Naive thymus-derived CD8-positive, alpha-beta T cell (primary cell): ENCODE data around the gene TTLL11. TPM values are rescaled to one million over a fixed set of nuclear protein-coding genes. Genes with fewer than 3 reads are reported as not detected.
"Not testable (repeated sequence)": the region's sequence is repeated elsewhere in the genome, so short reads cannot be mapped to it uniquely, and the experiment has no call there.

Experiments
- ATAC-seq, 2 donors: fragments of 150-1000 bp; cut with Tn5 transposase in 1 of 2; sonication (Bioruptor Pico), chemical (Tn5 transposase) in 1 of 2; 1 replicate in 1 of 2; 2 replicates in 1 of 2; pipeline ENCODE4 v1.10.0; 2021; ENCODE audit warnings: mild to moderate bottlenecking in 2 of 2, moderate library complexity in 2 of 2
- POLR2A ChIA-PET: fragments of 350-600 bp; sonication (Branson Sonifier 250); formaldehyde crosslinking; loops from one replicate; lab custom pipeline; 2021; ENCODE audit warnings: antibody characterized with exemption; lab: Charles Lee
- DNase-seq, 10 donors: peaks; one replicate each; pipeline versions ENCODE4 v3.0.0 to v3.0.0-alpha.2; 2020 to 2022
- H3K27ac Mint-ChIP-seq, 10 donors: one replicate each; pipeline ENCODE4 v1.8.0; 2020 to 2022; ENCODE audit warnings: mild to moderate bottlenecking in 10 of 10, mixed read lengths in 10 of 10, moderate library complexity in 4 of 10, inconsistent platforms in 1 of 10
- H3K27me3 Mint-ChIP-seq, 5 donors: one replicate each; pipeline ENCODE4 v1.8.0; 2021 to 2022; ENCODE audit warnings: mixed read lengths in 5 of 5
- H3K36me3 Mint-ChIP-seq, 3 donors: one replicate each; pipeline ENCODE4 v1.8.0; 2020 to 2022; ENCODE audit warnings: mixed read lengths in 3 of 3, mild to moderate bottlenecking in 2 of 3, inconsistent platforms in 1 of 3
- H3K4me1 Mint-ChIP-seq, 4 donors: one replicate each; pipeline ENCODE4 v1.8.0; 2021 to 2022; ENCODE audit warnings: mixed read lengths in 4 of 4
- H3K4me3 Mint-ChIP-seq, 10 donors: one replicate each; pipeline ENCODE4 v1.8.0; 2020 to 2022; ENCODE audit warnings: mild to moderate bottlenecking in 10 of 10, mixed read lengths in 10 of 10, moderate library complexity in 6 of 10, inconsistent platforms in 1 of 10
- H3K9me3 Mint-ChIP-seq, 9 donors: one replicate each; pipeline ENCODE4 v1.8.0; 2020 to 2022; ENCODE audit warnings: mixed read lengths in 9 of 9, mild to moderate bottlenecking in 3 of 9, inconsistent platforms in 1 of 9, moderate library complexity in 1 of 9
- polyA plus RNA-seq, 3 donors: library from polyadenylated mRNA; unstranded; fragments of 300-500 nt; fragmentation: Illumina TruSeq; gene quantifications; one replicate each; pipeline ENCODE4 v1.2.3, GENCODE V29; 2021
- total RNA-seq, 8 experiments: library from RNA in 2 of 8; stranded (reverse) in 2 of 8; gene quantifications; one replicate each; pipeline ENCODE4 v1.2.3 and lab custom pipeline; 2021 to 2026

The TTLL11 gene
- total and polyA plus RNA-seq, 5 experiments from 2014 or later: 2.6 to 6.9 (median 3.8) TPM

- H3K4me3 Mint-ChIP-seq: no peak overlapping the region
- ATAC-seq (no peak), DNase-seq (no peak)
- H3K4me1 Mint-ChIP-seq: peaks cover 18 to 35% (median 27%) of the 10 kb centered on the region in 4 donors
- POLR2A ChIA-PET: no interaction called here
- H3K27me3 Mint-ChIP-seq: no peaks in the 10 kb centered on the region
- peaks cover 0 to 4% (median 0%) of the 10 kb centered on the region in 3 donors for H3K36me3 Mint-ChIP-seq
- no peaks in the 10 kb centered on the region for H3K9me3 Mint-ChIP-seq
- no peak overlapping the region for H3K27ac Mint-ChIP-seq
Measured at GRCh38 chr9:122086873-122087272, 6.2 kb downstream of the TTLL11 start.

- H3K4me1 Mint-ChIP-seq: peaks cover 6 to 19% (median 13%) of the 10 kb centered on the region in 4 donors
Measured at GRCh38 chr9:122085260-122085659, 7.8 kb downstream of the TTLL11 start.

GRCh38 chr9:122084026-122084675 is 9.0 kb downstream of the TTLL11 start:
- no peaks in the 10 kb centered on the region for H3K27me3 Mint-ChIP-seq
- no peaks in the 10 kb centered on the region for H3K9me3 Mint-ChIP-seq
- peaks cover 2 to 13% (median 9%) of the 10 kb centered on the region in 4 donors for H3K4me1 Mint-ChIP-seq
- H3K27ac Mint-ChIP-seq: peak overlapping the region in 1 of 10 donors; percentile 11
- DNase-seq (no peak), ATAC-seq (no peak)
- H3K36me3 Mint-ChIP-seq: peaks cover 0 to 5% (median 4%) of the 10 kb centered on the region in 3 donors
- POLR2A ChIA-PET: no interaction called here
- no peak overlapping the region for H3K4me3 Mint-ChIP-seq

More at GRCh38 chr9:122085260-122085659, 7.8 kb downstream of the TTLL11 start:
- DNase-seq (no peak), ATAC-seq (no peak)
- H3K27me3 Mint-ChIP-seq: no peaks in the 10 kb centered on the region
- POLR2A ChIA-PET: no interaction called here
- peaks cover 0 to 5% (median 2%) of the 10 kb centered on the region in 3 donors for H3K36me3 Mint-ChIP-seq
- no peak overlapping the region for H3K4me3 Mint-ChIP-seq
- no peaks in the 10 kb centered on the region for H3K9me3 Mint-ChIP-seq
- H3K27ac Mint-ChIP-seq: no peak overlapping the region

GRCh38 chr9:122080986-122081385 is 12.1 kb downstream of the TTLL11 start:
- Mint-ChIP-seq H3K27ac (no peak overlapping the region), H3K27me3 (no peaks in the 10 kb centered on the region), H3K9me3 (peaks cover 5 to 24% (median 14%) of the 10 kb centered on the region in 9 donors), H3K4me1 (peaks cover 0 to 7% (median 2%) of the 10 kb centered on the region in 4 donors), H3K4me3 (no peak overlapping the region), H3K36me3 (peaks cover 17 to 30% (median 22%) of the 10 kb centered on the region in 3 donors)
- DNase-seq: no peak
- POLR2A ChIA-PET: no interaction called here
- ATAC-seq: no peak

- H3K4me3 Mint-ChIP-seq: no peak overlapping the region
Measured at GRCh38 chr9:122078557-122078956, 14.6 kb downstream of the TTLL11 start.

GRCh38 chr9:122076773-122077172 is 16.3 kb downstream of the TTLL11 start:
- DNase-seq: no peak
- Mint-ChIP-seq H3K4me1 (peaks cover 0 to 7% (median 3%) of the 10 kb centered on the region in 4 donors), H3K9me3 (peaks cover 5 to 24% (median 14%) of the 10 kb centered on the region in 9 donors), H3K27ac (peak overlapping the region in 1 of 10 donors; percentile 7), H3K27me3 (no peaks in the 10 kb centered on the region), H3K4me3 (no peak overlapping the region), H3K36me3 (peaks cover 16 to 35% (median 22%) of the 10 kb centered on the region in 3 donors)
- no peak for ATAC-seq
- POLR2A ChIA-PET: no interaction called here

More at GRCh38 chr9:122078557-122078956, 14.6 kb downstream of the TTLL11 start:
- H3K27ac Mint-ChIP-seq: no peak overlapping the region
- peaks cover 0 to 4% (median 2%) of the 10 kb centered on the region in 4 donors for H3K4me1 Mint-ChIP-seq
- no peak for DNase-seq
- no peak for ATAC-seq
- H3K36me3 Mint-ChIP-seq: peaks cover 17 to 30% (median 22%) of the 10 kb centered on the region in 3 donors
- H3K27me3 Mint-ChIP-seq: no peaks in the 10 kb centered on the region
- POLR2A ChIA-PET: no interaction called here
- peaks cover 5 to 24% (median 14%) of the 10 kb centered on the region in 9 donors for H3K9me3 Mint-ChIP-seq

- Mint-ChIP-seq H3K36me3 (peaks cover 13 to 37% (median 22%) of the 10 kb centered on the region in 3 donors), H3K9me3 (peaks cover 5 to 24% (median 14%) of the 10 kb centered on the region in 9 donors), H3K27ac (peak overlapping the region in 1 of 10 donors; percentile 7), H3K4me3 (no peak overlapping the region), H3K4me1 (peaks cover 0 to 7% (median 3%) of the 10 kb centered on the region in 4 donors), H3K27me3 (no peaks in the 10 kb centered on the region)
- no peak for ATAC-seq
- POLR2A ChIA-PET: no interaction called here
- no peak for DNase-seq
Measured at GRCh38 chr9:122076117-122076516, 17.0 kb downstream of the TTLL11 start.

- ATAC-seq (no peak), DNase-seq (no peak)
- POLR2A ChIA-PET: no interaction called here
- Mint-ChIP-seq H3K9me3 (peaks cover 5 to 24% (median 14%) of the 10 kb centered on the region in 9 donors), H3K4me1 (peaks cover 0 to 7% (median 4%) of the 10 kb centered on the region in 4 donors), H3K4me3 (no peak overlapping the region), H3K27ac (no peak overlapping the region), H3K36me3 (peaks cover 14 to 35% (median 22%) of the 10 kb centered on the region in 3 donors), H3K27me3 (no peaks in the 10 kb centered on the region)
Measured at GRCh38 chr9:122075135-122076030, 17.7 kb downstream of the TTLL11 start.

GRCh38 chr9:122071715-122072114 is 21.4 kb downstream of the TTLL11 start:
- no peaks in the 10 kb centered on the region for H3K27me3 Mint-ChIP-seq
- H3K4me1 Mint-ChIP-seq: peaks cover 0 to 13% (median 5%) of the 10 kb centered on the region in 4 donors
- ATAC-seq: no peak
- H3K27ac Mint-ChIP-seq: no peak overlapping the region
- peaks cover 6 to 11% (median 11%) of the 10 kb centered on the region in 3 donors for H3K36me3 Mint-ChIP-seq
- no peak overlapping the region for H3K4me3 Mint-ChIP-seq
- H3K9me3 Mint-ChIP-seq: peaks cover 0 to 7% (median 0%) of the 10 kb centered on the region in 9 donors
- DNase-seq: no peak
- POLR2A ChIA-PET: no interaction called here

- no peaks in the 10 kb centered on the region for H3K27me3 Mint-ChIP-seq
- no peak for DNase-seq
- POLR2A ChIA-PET: no interaction called here
- H3K9me3 Mint-ChIP-seq: no peaks in the 10 kb centered on the region
- no peak for ATAC-seq
- peaks cover 0 to 7% (median 6%) of the 10 kb centered on the region in 3 donors for H3K36me3 Mint-ChIP-seq
- H3K27ac Mint-ChIP-seq: no peak overlapping the region
- no peak overlapping the region for H3K4me3 Mint-ChIP-seq
- peaks cover 0 to 16% (median 9%) of the 10 kb centered on the region in 4 donors for H3K4me1 Mint-ChIP-seq
Measured at GRCh38 chr9:122070728-122071515, 22.2 kb downstream of the TTLL11 start.

- H3K27me3 Mint-ChIP-seq, H3K27ac Mint-ChIP-seq, POLR2A ChIA-PET, H3K36me3 Mint-ChIP-seq, ATAC-seq, DNase-seq, H3K4me3 Mint-ChIP-seq, H3K9me3 Mint-ChIP-seq: not testable (repeated sequence)
- peaks cover 2 to 32% (median 11%) of the 10 kb centered on the region in 4 donors for H3K4me1 Mint-ChIP-seq
Measured at GRCh38 chr9:122066680-122067079, 26.4 kb downstream of the TTLL11 start.

GRCh38 chr9:122065923-122066629 is 27.0 kb downstream of the TTLL11 start:
- Mint-ChIP-seq H3K27ac (no peak overlapping the region), H3K36me3 (peaks cover 0 to 7% (median 0%) of the 10 kb centered on the region in 3 donors), H3K4me1 (peaks cover 2 to 32% (median 11%) of the 10 kb centered on the region in 4 donors), H3K4me3 (no peak overlapping the region), H3K27me3 (no peaks in the 10 kb centered on the region), H3K9me3 (no peaks in the 10 kb centered on the region)
- POLR2A ChIA-PET: no interaction called here
- ATAC-seq (no peak), DNase-seq (no peak)
